T-helper 17 cell (primary cell): Measurements from ENCODE around the gene KLHL7. TPM values are rescaled to one million over a fixed set of nuclear protein-coding genes. Genes with fewer than 3 reads are reported as not detected.
"Not testable (repeated sequence)": the region's sequence is repeated elsewhere in the genome, so short reads cannot be mapped to it uniquely, and the experiment has no call there.

Source experiments
- ATAC-seq: fragments of 150-1000 bp; cut with Tn5 transposase; 2 replicates; pipeline ENCODE4 v1.10.0; 2021; ENCODE audit warnings: mild to moderate bottlenecking, moderate library complexity
- DNase-seq, 3 donors: peaks; one replicate each; pipeline versions ENCODE4 v3.0.0 to v3.0.0-alpha.2; 2020 to 2021
- H3K9me3 ChIP-seq: one replicate; pipeline ENCODE4 v1.7.0; 2013; ENCODE audit warnings: low read length, mild to moderate bottlenecking; ENCODE audit not compliant: control insufficient read depth, poor library complexity, severe bottlenecking
- H3K27ac Mint-ChIP-seq: one replicate; pipeline ENCODE4 v1.8.0; 2022; ENCODE audit warnings: mild to moderate bottlenecking, moderate library complexity, mixed read lengths
- H3K27me3 Mint-ChIP-seq: one replicate; pipeline ENCODE4 v1.8.0; 2022; ENCODE audit warnings: mixed read lengths
- H3K36me3 Mint-ChIP-seq: one replicate; pipeline ENCODE4 v1.8.0; 2022; ENCODE audit warnings: low read depth, mixed read lengths
- H3K4me1 Mint-ChIP-seq: one replicate; pipeline ENCODE4 v1.8.0; 2022; ENCODE audit warnings: mild to moderate bottlenecking, mixed read lengths
- H3K4me3 Mint-ChIP-seq: one replicate; pipeline ENCODE4 v1.8.0; 2022; ENCODE audit warnings: mild to moderate bottlenecking, moderate library complexity, mixed read lengths
- total RNA-seq, 4 donors: library from RNA in 2 of 4; stranded (reverse) in 2 of 4; gene quantifications; one replicate each; pipeline ENCODE4 v1.2.3 and lab custom pipeline; 2022 to 2026

The KLHL7 gene
- total RNA-seq, 2 donors from 2014 or later: 12.8 to 14.5 TPM

DNA sequence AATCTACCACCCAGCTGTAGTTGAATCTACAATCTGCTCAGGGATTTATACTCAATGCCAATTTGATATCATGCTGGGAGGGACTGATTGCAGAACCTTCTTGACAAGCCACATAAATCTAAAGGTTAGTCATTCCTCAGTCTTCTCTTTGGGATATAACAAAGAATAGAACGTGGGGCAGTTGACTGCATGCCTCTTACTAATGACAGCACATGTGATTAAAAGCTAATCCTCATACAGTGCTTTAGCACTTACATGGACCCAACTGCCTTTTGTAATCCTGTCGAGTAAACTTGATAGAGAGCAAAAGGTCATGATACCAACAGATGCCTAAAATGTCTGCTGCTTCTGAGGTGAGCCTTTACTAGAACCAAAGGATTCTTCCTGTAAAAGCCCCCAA is 12.3 kb downstream of the KLHL7 start:
- no peak overlapping the region for H3K4me3 Mint-ChIP-seq
- no peaks in the 10 kb centered on the region for H3K9me3 ChIP-seq
- H3K27ac Mint-ChIP-seq: peak overlapping the region; percentile 53
- ATAC-seq (no peak), DNase-seq (no peak)
- H3K27me3 Mint-ChIP-seq: no peaks in the 10 kb centered on the region
- peaks cover 23% of the 10 kb centered on the region for H3K4me1 Mint-ChIP-seq
- peaks cover 2% of the 10 kb centered on the region for H3K36me3 Mint-ChIP-seq

DNA sequence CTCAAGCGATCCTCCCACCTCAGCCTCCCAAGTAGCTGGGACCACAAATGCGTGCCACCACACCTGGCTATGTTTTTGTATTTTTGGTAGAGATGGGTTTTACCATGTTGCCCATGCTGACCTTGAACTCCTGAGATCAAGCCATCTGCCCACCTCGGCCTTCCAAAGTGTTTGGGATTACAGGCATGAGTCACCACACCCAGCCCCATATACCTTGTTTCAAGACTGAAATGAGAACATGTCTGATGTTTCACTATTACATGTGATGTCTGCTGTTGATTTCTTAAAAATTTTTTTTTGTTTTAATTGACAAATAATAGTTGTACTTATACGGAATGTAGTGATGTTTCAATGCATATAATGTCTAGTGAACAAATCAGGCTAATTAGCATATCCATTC is 14.5 kb downstream of the KLHL7 start:
- ATAC-seq (no peak), DNase-seq (no peak)
- H3K4me3 Mint-ChIP-seq: no peak overlapping the region
- H3K27me3 Mint-ChIP-seq: no peaks in the 10 kb centered on the region
- H3K36me3 Mint-ChIP-seq: peaks cover 2% of the 10 kb centered on the region
- peaks cover 19% of the 10 kb centered on the region for H3K4me1 Mint-ChIP-seq
- H3K27ac Mint-ChIP-seq: no peak overlapping the region
- H3K9me3 ChIP-seq: no peaks in the 10 kb centered on the region

DNA sequence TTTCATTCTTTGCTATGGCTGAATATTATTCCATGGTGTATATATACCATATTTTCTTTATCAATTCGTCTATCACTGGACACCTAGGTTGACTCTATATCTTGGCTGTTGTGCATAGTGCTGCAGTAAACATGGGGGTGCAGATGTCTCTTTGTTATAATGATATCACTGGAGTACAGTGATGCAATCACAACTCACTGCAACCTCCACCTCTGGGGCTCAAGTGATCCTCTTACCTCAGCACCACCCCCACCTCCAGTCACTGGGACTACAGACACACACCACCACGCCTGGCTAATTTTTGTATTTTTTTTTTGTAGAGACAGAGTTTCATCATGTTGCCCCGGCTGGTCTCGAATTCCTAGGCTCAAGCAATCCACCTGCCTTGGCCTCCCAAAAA is 15.6 kb downstream of the KLHL7 start:
- H3K9me3 ChIP-seq: no peaks in the 10 kb centered on the region
- Mint-ChIP-seq H3K27ac (peak overlapping the region; percentile 60), H3K4me3 (no peak overlapping the region), H3K36me3 (peaks cover 4% of the 10 kb centered on the region), H3K27me3 (no peaks in the 10 kb centered on the region), H3K4me1 (peaks cover 17% of the 10 kb centered on the region)
- ATAC-seq (no peak), DNase-seq (no peak)

DNA sequence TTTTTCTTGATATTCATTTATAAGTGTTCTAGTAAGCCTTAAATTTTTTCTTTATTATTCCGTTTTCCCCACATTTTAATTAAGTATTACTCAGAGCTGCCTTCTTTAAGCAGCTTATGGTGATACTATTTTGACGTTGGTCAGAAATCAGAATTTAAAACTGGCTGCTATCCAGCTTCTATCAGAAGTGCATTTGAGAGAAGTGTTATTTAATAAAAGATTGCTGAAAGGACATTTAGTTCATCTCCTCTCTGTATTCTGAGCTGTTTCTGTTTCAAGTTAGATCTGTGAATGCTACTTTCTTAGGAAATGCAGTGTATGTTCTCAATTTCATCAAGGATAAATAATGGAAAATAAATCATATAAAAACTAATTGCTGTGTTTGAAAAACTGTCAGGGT is 17.4 kb downstream of the KLHL7 start:
- Mint-ChIP-seq H3K36me3 (peaks cover 4% of the 10 kb centered on the region), H3K4me1 (peaks cover 4% of the 10 kb centered on the region), H3K4me3 (no peak overlapping the region), H3K27me3 (no peaks in the 10 kb centered on the region), H3K27ac (no peak overlapping the region)
- no peaks in the 10 kb centered on the region for H3K9me3 ChIP-seq
- ATAC-seq (no peak), DNase-seq (no peak)

DNA sequence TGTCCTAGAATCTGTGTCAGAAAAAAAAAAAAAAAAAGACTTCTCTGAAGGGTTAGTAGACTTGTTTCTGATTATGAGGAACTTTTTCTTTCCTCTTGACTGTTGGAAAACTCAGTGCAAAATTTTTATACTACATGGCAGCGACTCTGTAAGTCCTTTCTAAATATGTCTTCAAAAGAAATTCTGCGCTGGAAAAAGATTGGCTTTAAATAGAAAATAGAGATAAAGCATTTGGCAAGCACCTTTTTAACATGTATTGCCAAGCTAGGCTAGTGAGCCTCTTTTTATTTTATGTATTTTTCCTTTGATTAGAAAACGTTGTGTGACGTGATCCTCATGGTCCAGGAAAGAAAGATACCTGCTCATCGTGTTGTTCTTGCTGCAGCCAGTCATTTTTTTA is 17.9 kb downstream of the KLHL7 start:
- no peak overlapping the region for H3K27ac Mint-ChIP-seq
- peaks cover 7% of the 10 kb centered on the region for H3K36me3 Mint-ChIP-seq
- H3K4me3 Mint-ChIP-seq: no peak overlapping the region
- ATAC-seq (no peak), DNase-seq (no peak)
- no peaks in the 10 kb centered on the region for H3K9me3 ChIP-seq
- no peaks in the 10 kb centered on the region for H3K27me3 Mint-ChIP-seq
- H3K4me1 Mint-ChIP-seq: peaks cover 4% of the 10 kb centered on the region

DNA sequence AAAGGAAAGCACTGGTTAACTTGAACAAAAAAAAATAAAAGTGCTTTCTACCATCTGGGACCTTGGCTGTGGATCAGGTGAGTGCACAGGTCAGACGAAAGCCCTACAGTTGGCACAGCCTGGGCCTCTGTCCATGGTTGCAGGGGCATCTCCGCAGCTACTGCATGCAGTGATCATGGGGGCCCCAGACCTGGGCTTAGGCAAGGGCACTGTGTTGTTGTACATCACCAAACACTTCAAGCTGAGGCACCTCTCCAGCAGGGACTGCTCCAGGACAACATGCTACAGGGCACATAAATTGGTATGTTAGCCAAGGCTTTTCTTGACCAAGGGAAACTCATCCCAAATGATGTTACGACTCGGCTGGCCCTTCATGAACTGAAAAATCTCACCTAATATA is 23.5 kb downstream of the KLHL7 start:
- no peak overlapping the region for H3K27ac Mint-ChIP-seq
- H3K36me3 Mint-ChIP-seq: peaks cover 9% of the 10 kb centered on the region
- H3K9me3 ChIP-seq: no peaks in the 10 kb centered on the region
- ATAC-seq (no peak), DNase-seq (no peak)
- no peaks in the 10 kb centered on the region for H3K4me1 Mint-ChIP-seq
- H3K27me3 Mint-ChIP-seq: no peaks in the 10 kb centered on the region
- H3K4me3 Mint-ChIP-seq: no peak overlapping the region

DNA sequence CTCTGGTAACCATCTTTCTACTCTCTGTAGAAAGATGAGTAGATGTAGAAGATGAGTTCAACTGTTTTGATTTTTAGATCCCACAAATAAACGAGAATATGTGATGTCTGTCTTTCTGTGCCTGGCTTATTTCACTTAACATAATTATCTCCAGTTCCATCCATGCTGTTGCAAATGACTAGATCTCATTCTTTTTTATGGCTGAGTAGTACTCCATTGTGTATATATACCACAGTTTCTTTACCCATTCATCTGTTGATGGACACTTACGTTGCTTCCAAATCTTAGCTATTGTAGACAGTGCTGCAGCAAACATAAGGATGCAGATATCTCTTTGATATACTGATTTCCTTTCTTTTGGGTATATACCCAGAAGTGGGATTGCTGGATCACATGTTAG is 26.2 kb downstream of the KLHL7 start:
- DNase-seq, H3K9me3 ChIP-seq, H3K4me3 Mint-ChIP-seq, ATAC-seq, H3K27me3 Mint-ChIP-seq, H3K4me1 Mint-ChIP-seq, H3K36me3 Mint-ChIP-seq, H3K27ac Mint-ChIP-seq: not testable (repeated sequence)

DNA sequence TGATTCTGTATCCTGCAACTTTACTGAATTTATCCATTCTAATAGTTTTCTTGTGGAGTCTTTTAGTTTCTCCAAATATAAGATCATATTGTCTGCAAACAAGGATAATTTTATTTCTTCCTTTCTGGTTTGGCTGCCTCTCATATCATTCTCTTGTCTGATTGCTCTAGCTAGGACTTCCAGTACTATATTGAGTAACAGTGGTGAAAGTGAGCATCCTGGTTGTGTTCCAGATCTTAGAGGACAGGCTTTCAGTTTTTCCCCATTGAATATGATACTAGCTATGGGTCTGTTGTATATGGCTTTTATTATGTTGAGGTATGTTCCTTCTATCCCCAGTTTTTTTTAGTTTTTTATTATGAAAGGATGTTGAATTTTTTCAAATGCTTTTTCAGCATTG is 28.2 kb downstream of the KLHL7 start:
- H3K36me3 Mint-ChIP-seq: peaks cover 5% of the 10 kb centered on the region

DNA sequence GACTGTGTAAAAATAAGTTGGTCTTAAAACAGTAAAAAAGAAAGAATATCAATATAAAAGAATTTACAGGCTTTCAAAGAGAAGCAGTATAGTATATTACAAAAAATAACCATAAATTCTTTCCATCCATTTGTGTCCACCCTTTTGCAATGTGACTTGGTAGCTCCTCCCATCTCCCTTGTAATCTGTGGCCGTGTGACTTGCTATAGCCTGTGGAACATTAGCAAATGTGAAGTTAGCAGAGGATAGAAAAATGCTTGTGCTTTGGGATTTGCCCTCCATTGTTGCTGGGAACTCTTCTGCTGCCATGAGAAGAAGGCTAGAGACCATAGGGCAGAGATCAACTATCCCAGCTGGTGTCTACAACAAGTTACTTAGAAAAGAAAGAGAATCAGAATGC is 30.2 kb downstream of the KLHL7 start:
- Mint-ChIP-seq H3K27ac (no peak overlapping the region), H3K27me3 (no peaks in the 10 kb centered on the region), H3K36me3 (peaks cover 2% of the 10 kb centered on the region), H3K4me1 (peaks cover 2% of the 10 kb centered on the region), H3K4me3 (no peak overlapping the region)
- no peak for DNase-seq
- ATAC-seq: no peak
- H3K9me3 ChIP-seq: no peaks in the 10 kb centered on the region

More for the DNA sequence above, 28.2 kb downstream of the KLHL7 start:
- no peak for DNase-seq
- no peak overlapping the region for H3K27ac Mint-ChIP-seq
- H3K27me3 Mint-ChIP-seq: no peaks in the 10 kb centered on the region
- no peak overlapping the region for H3K4me3 Mint-ChIP-seq
- H3K4me1 Mint-ChIP-seq: peaks cover 2% of the 10 kb centered on the region
- no peaks in the 10 kb centered on the region for H3K9me3 ChIP-seq
- no peak for ATAC-seq

DNA sequence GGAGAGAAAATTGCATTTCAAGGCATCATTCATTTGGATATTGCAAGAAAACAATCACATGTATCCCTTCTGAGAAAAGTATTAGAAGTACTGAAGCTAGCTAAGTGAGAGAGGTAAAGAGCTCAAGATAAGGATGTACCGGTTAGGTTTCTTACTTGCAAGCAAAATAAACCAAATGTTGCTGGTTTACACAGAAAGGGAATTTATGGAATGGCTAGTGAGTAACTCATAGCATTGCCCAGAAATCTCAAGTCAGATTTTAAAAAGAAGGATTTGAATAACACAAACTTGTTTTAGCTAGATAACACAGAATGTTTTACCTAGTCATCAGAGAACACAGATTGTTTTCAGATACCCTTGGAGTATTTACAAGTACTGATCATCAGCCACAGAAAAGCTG is 30.6 kb downstream of the KLHL7 start:
- no peak overlapping the region for H3K4me3 Mint-ChIP-seq
- no peak for DNase-seq
- H3K36me3 Mint-ChIP-seq: peaks cover 5% of the 10 kb centered on the region
- ATAC-seq: no peak
- peaks cover 2% of the 10 kb centered on the region for H3K4me1 Mint-ChIP-seq
- H3K27me3 Mint-ChIP-seq: no peaks in the 10 kb centered on the region
- H3K9me3 ChIP-seq: no peaks in the 10 kb centered on the region
- no peak overlapping the region for H3K27ac Mint-ChIP-seq

DNA sequence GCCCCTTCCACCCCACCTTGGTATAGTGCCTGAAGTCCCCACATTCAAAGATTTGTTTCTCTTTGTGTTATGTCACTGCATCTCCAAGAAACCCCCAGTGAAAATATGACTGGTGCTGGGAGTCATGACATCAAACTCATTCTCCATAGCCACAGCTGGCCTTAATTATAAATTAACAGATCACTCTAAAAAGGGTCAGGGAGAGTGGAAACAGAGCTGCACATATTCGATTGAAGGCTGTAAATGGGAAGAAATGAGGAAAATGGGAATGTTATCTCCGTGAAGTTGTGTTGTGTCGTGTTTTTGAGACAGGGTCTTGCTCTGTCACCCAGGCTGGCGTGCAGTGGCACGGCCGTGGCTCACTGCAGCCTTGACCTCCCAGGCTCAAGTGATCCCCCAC is 52.1 kb downstream of the KLHL7 start:
- Mint-ChIP-seq H3K4me1 (peaks cover 3% of the 10 kb centered on the region), H3K4me3 (no peak overlapping the region), H3K27ac (no peak overlapping the region), H3K27me3 (no peaks in the 10 kb centered on the region), H3K36me3 (peaks cover 3% of the 10 kb centered on the region)
- H3K9me3 ChIP-seq: no peaks in the 10 kb centered on the region
- ATAC-seq (no peak), DNase-seq (no peak)

DNA sequence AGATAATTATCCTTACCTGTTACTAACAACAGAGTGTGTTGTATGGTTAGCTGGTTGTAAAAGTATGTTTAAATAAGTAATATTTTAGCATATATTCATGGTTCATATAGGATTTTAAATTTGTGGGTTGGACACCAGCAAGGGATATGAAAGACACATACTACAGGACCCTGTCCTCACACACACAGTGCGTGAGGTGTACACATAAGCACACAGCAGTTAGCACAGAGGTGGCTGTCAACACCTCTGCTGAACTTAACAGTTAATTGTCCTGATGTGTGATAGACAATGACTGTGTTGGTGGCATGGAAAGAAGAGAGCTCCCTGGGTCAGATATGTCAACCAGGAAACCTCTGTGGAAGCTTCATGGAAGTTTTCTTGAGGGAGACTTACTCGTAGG is 53.0 kb downstream of the KLHL7 start:
- Mint-ChIP-seq H3K36me3 (peaks cover 3% of the 10 kb centered on the region), H3K27me3 (no peaks in the 10 kb centered on the region), H3K27ac (no peak overlapping the region), H3K4me1 (peaks cover 3% of the 10 kb centered on the region), H3K4me3 (no peak overlapping the region)
- ATAC-seq: no peak
- H3K9me3 ChIP-seq: no peaks in the 10 kb centered on the region
- DNase-seq: no peak

DNA sequence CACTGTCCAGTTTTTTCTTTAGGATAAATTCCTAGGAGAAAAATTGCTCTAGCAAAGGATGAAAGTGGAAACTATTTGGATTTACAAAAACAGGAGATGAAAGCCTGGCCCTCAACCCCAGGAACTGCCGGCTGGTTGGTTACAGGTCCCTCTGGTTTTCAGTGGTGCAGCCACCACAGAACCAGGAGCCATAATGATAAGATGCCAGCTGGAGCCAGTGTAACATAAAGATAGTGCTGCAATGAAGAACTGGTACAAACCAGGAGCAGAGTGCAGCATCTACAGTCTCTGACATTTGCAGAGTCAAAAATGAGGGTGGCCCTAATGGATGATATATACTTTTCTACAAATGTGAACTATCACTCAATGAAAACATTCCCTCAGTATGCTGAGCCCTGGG is 55.9 kb downstream of the KLHL7 start:
- no peaks in the 10 kb centered on the region for H3K9me3 ChIP-seq
- Mint-ChIP-seq H3K27me3 (no peaks in the 10 kb centered on the region), H3K36me3 (peaks cover 3% of the 10 kb centered on the region), H3K4me3 (no peak overlapping the region), H3K4me1 (peaks cover 5% of the 10 kb centered on the region), H3K27ac (no peak overlapping the region)
- ATAC-seq (no peak), DNase-seq (no peak)

DNA sequence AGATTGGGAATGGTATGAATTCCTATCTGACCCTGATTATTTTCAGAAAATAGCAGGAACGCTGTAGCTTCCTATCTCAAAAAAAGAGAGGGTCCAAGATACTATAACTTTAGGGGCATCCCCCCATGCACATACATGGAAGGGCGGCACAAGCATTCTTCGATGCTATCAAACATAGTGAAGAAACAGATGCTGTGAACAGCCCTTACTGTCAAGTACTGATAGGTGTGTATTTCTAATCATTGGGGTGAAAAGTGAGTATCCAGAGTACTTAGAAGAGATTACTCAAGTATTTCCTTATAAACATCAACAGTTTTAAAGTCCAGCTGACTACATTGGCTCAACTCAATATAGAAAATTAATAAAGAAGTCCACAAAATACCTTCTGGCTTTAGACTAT is 59.3 kb downstream of the KLHL7 start:
- no peaks in the 10 kb centered on the region for H3K9me3 ChIP-seq
- H3K4me1 Mint-ChIP-seq: peaks cover 4% of the 10 kb centered on the region
- ATAC-seq: no peak
- peaks cover 1% of the 10 kb centered on the region for H3K36me3 Mint-ChIP-seq
- DNase-seq: no peak
- H3K4me3 Mint-ChIP-seq: no peak overlapping the region
- H3K27ac Mint-ChIP-seq: no peak overlapping the region
- H3K27me3 Mint-ChIP-seq: no peaks in the 10 kb centered on the region

DNA sequence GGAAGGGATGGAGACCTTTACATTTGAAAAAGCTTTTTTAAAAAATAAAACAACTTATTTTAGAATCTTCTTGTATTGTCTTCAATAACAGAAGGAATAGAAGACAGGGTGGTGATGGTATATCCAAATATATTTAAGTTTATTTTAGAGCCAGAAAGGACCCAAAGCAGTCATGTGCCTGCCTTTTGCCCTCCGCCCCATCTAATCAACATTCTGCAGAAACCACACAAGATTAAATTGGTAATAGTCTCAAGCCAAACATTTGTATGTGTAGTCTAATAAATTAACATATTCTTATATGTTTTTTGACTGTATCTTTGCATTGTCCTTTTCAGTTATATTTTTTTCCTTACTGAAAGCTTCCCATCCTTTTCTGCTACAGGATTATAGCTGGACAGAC is 59.7 kb downstream of the KLHL7 start:
- peaks cover 2% of the 10 kb centered on the region for H3K36me3 Mint-ChIP-seq
- H3K4me1 Mint-ChIP-seq: peaks cover 2% of the 10 kb centered on the region
- H3K27ac Mint-ChIP-seq: no peak overlapping the region
- H3K27me3 Mint-ChIP-seq: no peaks in the 10 kb centered on the region
- ATAC-seq: no peak
- no peak overlapping the region for H3K4me3 Mint-ChIP-seq
- no peak for DNase-seq
- H3K9me3 ChIP-seq: no peaks in the 10 kb centered on the region
